A673 (cell line): Measurements from ENCODE around the gene LRRC1.

Experiments
- EZH2 ChIP-seq: fragments of 200-600 bp; sonication (generic); IDR thresholded peaks from 2 replicates; pipeline ENCODE4 v1.6.1; 2017; ENCODE audit warnings: borderline replicate concordance, low read depth, mild to moderate bottlenecking, mixed read lengths, antibody characterized with exemption, low read length; ENCODE audit not compliant: poor library complexity, severe bottlenecking
- TF ChIP-seq, protein P1 (sequence below): fragments of 300-800, 200-600 bp; sonication (generic); conservative IDR thresholded peaks from 2 replicates; pipeline ENCODE4 v1.5.1; 2017; ENCODE audit warnings: low read depth, mild to moderate bottlenecking, antibody characterized with exemption, low read length, moderate library complexity, mixed read lengths

DNA sequence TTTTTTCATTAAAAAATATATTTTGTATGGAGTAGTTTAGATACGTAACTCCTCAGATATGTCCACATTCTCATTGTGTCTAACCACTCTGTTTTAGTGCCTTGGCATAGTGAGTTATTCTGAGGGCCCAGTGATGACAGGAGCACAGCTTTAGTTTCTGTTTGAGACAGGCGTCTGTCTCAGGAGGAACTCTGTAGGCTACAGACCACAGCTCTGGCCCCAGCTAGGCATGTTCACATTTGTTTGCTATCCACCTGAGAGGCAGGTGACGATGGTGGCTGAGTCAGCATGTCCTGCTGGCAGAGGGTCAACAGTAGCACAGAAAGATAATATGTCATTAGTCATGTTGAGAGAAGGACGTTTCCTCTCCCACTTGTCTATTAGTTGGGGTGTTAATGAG is 16.3 kb downstream of the LRRC1 start:
- no peak for TF ChIP-seq EZH2
- TF ChIP-seq, protein P1, sequence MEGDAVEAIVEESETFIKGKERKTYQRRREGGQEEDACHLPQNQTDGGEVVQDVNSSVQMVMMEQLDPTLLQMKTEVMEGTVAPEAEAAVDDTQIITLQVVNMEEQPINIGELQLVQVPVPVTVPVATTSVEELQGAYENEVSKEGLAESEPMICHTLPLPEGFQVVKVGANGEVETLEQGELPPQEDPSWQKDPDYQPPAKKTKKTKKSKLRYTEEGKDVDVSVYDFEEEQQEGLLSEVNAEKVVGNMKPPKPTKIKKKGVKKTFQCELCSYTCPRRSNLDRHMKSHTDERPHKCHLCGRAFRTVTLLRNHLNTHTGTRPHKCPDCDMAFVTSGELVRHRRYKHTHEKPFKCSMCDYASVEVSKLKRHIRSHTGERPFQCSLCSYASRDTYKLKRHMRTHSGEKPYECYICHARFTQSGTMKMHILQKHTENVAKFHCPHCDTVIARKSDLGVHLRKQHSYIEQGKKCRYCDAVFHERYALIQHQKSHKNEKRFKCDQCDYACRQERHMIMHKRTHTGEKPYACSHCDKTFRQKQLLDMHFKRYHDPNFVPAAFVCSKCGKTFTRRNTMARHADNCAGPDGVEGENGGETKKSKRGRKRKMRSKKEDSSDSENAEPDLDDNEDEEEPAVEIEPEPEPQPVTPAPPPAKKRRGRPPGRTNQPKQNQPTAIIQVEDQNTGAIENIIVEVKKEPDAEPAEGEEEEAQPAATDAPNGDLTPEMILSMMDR, result no peak
